ENCODE data around the gene MAPKAPK2.

The MAPKAPK2 gene

GRCh38 chr1:206719169-206719839 lies 34.6 kb downstream of the MAPKAPK2 start:
- DNase-seq (ENCODE audit: low read depth) = no peak
- no peak for TF ChIP-seq CTCF (conservative IDR thresholded peaks at IDR 0.05; ENCODE audit: control insufficient read depth, insufficient read depth, low read depth, low read length)
- H3K4me3 ChIP-seq (ENCODE audit: control insufficient read depth, low read depth, low read length) = no peak overlapping the region

- TF ChIP-seq CTCF (conservative IDR thresholded peaks at IDR 0.05; ENCODE audit: control insufficient read depth, insufficient read depth, low read depth, low read length) = no peak
- DNase-seq (ENCODE audit: low read depth) = no peak
- H3K4me3 ChIP-seq (ENCODE audit: control insufficient read depth, low read depth, low read length) = no peak overlapping the region
These were observed 36.7 kb downstream of the MAPKAPK2 start for GRCh38 chr1:206721454-206721853.

DNA sequence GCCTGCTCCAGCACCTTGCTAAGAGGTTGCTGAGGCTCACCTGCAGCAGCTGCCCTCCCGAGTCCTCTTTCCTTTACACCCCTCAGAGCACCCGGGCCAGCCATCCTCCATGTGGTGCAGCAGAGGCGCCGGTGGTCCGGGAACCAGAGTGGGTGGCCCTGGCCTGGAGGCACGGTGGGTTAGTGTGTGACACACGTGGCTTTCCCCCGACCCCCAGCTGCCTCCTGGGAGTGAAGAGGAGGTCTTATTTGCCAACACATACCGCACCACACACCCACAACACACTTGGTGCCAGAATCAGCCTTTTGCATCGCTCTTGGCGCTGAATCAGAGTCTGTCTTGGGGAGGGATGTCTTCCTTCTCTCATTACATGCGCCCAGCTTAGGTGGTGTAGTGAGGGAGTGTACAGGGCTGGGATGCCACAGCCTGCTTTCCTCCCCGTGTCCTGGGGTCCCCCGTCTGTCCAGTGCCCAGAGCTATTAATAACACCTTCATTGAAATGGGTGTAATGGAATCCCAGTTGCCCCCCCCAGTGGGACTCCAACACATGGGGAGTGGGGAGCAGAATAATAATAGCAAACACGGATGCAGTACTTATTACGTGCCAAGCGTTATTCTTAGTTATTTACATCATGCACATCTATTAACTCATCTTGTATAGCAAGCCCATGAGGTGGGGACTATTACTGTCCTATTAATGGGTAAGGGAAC lies 38.2 kb downstream of the MAPKAPK2 start:
- DNase-seq (ENCODE audit: low read depth) = peak; percentile 89
- no peak for TF ChIP-seq CTCF (conservative IDR thresholded peaks at IDR 0.05; ENCODE audit: control insufficient read depth, insufficient read depth, low read depth, low read length)
- peak overlapping the region; percentile 1 for H3K4me3 ChIP-seq (ENCODE audit: control insufficient read depth, low read depth, low read length)

DNA sequence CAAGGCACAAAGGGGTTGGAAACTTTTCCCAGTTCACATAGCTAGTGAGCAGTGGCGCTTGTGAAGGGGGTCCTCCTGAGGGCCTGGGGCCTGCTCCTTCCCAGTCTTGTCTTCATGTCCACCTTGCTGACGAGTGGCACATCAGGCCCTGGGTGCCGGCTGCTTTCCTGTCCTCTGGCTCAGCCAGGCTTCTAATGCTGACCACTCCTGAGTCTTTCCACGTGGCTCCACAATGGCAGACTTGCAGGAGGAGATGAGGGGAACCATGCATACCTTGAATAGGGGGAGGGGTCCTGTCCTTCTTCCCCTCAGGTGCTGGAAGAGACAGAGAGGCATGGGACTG lies 38.7 kb downstream of the MAPKAPK2 start:
- TF ChIP-seq CTCF (conservative IDR thresholded peaks at IDR 0.05; ENCODE audit: control insufficient read depth, insufficient read depth, low read depth, low read length) = no peak
- no peak for DNase-seq (ENCODE audit: low read depth)
- peak overlapping the region; percentile 1 for H3K4me3 ChIP-seq (ENCODE audit: control insufficient read depth, low read depth, low read length)

DNA sequence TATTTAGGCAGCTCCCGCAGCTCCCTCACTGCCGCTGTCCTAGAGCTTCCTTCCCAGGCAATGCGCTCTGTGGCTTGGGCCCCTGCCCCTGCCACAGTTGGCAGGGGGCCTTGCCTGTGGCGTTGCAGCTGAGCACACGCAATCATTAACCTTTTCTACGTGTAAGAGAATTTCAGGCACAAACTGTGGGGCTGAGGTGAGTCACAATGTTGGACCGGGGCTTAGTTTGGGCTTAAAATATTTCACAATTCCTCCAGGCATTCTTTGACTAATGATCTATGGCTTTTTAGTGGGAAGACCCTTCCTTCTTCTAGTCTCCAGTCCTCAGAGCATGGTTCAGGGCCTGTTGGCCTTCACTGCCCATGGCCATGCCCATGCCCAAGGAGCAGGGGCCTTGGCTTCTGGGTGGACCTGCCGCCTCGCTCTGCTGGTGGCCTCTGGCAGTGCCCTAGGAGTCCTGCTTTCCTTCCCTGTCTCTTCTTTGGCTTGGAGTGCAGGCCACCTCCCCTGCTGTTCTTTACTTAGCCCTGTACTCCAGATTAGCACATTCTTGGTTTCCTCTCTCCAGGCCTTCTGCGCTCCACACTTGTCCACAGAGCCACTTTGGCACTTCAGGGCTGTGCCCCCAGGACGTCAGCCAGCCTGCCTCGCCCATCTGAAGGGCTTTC lies 39.2 kb downstream of the MAPKAPK2 start:
- peak; percentile 97 for DNase-seq (ENCODE audit: low read depth)
- no peak for TF ChIP-seq CTCF (conservative IDR thresholded peaks at IDR 0.05; ENCODE audit: control insufficient read depth, insufficient read depth, low read depth, low read length)
- H3K4me3 ChIP-seq (ENCODE audit: control insufficient read depth, low read depth, low read length) = peak overlapping the region; percentile 1

DNA sequence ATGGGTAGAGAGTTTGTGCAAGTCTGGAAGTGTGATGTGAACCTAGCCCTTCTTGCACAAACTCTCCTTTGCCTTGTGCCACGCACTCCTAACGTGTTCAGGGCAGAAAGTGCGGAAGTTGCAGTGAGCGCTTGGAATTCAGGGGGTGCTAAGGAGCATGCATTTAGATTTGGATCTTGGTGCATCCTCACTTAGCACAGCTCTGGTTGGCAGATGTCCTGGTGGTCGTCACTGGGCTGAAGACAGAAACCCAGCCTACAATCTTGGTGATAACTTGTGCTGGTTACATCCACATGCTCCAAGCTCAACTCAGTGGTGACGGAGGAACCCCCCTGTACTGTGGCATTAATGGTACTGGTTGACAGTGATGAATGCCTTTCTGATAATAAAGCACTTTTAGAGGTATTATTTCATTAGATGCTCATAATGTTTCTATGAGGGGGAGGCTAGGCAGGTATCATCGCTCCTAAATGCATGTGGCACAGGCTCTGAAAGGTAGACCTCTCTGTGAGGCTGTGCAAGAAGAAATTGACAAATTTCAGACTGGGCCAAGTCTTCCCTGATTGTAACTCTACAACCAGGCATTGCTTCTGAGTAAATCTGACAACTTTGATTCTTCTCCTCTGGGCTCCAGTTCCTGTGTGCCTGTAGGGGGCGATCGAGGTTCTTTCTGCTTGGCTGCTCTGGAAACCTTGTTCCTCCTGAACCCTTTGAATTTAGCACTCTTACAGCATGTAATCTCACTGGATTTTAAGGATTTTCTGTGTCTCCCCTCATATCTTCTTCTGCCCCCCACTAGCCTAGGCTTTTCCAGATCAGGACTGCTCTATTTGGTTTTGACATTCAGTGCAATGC lies 40.6 kb downstream of the MAPKAPK2 start:
- no peak overlapping the region for H3K4me3 ChIP-seq (ENCODE audit: control insufficient read depth, low read depth, low read length)
- peak; percentile 70 for DNase-seq (ENCODE audit: low read depth)
- peak; percentile 79 for TF ChIP-seq CTCF (conservative IDR thresholded peaks at IDR 0.05; ENCODE audit: control insufficient read depth, insufficient read depth, low read depth, low read length)
